ENCODE data around the gene ADTRP. TPM values are rescaled to one million over a fixed set of nuclear protein-coding genes. Genes with fewer than 3 reads are reported as not detected.

Gene ADTRP
- total RNA-seq, 1 experiment from 2014 or later: 0.50 TPM

- no peak for TF ChIP-seq ZNF512 (CRISPR knock-in tag; IDR thresholded peaks at IDR 0.05; ENCODE audit: borderline replicate concordance)
Observed at GRCh38 chr6:11811644-11812264, 33.2 kb upstream of the ADTRP start (continued).

- H3K36me3 Mint-ChIP-seq: no peaks in the 10 kb centered on the region
- H3K9me3 Mint-ChIP-seq: peaks cover 5% of the 10 kb centered on the region
- DNase-seq (ENCODE audit: low spot score) (no peak), ATAC-seq (no peak)
- H3K4me1 Mint-ChIP-seq: peaks cover 14% of the 10 kb centered on the region
- ChIA-PET CTCF (no interaction called here), POLR2A (interaction anchor here (0.6 kb wide), 1 partner anchor 1279 kb away, joined by 8 read pairs; no protein-coding TSS in a partner anchor)
- H3K4me3 Mint-ChIP-seq: no peak overlapping the region
- no peaks in the 10 kb centered on the region; the same call in 1 of the 2 replicates for H3K27me3 Mint-ChIP-seq (ENCODE audit: low read depth)
- no peak overlapping the region for H3K27ac Mint-ChIP-seq
- no peak for TF ChIP-seq GABPB1 (CRISPR knock-in tag; IDR thresholded peaks at IDR 0.05)
- no peak for TF ChIP-seq KAT7 (CRISPR knock-in tag; IDR thresholded peaks at IDR 0.05; ENCODE audit: borderline replicate concordance)
- no peak for TF ChIP-seq TEAD1 (CRISPR knock-in tag; IDR thresholded peaks at IDR 0.05)
- no peak for TF ChIP-seq ZNF219 (CRISPR knock-in tag; IDR thresholded peaks at IDR 0.05; ENCODE audit: borderline replicate concordance)
- TF ChIP-seq ZNF532 (CRISPR knock-in tag; IDR thresholded peaks at IDR 0.05; ENCODE audit: borderline replicate concordance): no peak
- TF ChIP-seq MAX (CRISPR knock-in tag; IDR thresholded peaks at IDR 0.05): 0 out of 2 replicates have a peak, but pooled peaks have one; percentile 0
- TF ChIP-seq NR1H2 (CRISPR knock-in tag; IDR thresholded peaks at IDR 0.05): no peak
- no peak for TF ChIP-seq E2F5 (CRISPR knock-in tag; IDR thresholded peaks at IDR 0.05)
Observed at GRCh38 chr6:11810854-11811643, 32.4 kb upstream of the ADTRP start.

- ATAC-seq (no peak), DNase-seq (ENCODE audit: low spot score) (no peak)
- CTCF ChIA-PET: no interaction called here
- TF ChIP-seq RELA (CRISPR knock-in tag; IDR thresholded peaks at IDR 0.05; ENCODE audit: borderline replicate concordance) (no peak), ATF1 (CRISPR knock-in tag; IDR thresholded peaks at IDR 0.05) (no peak), SMAD4 (CRISPR knock-in tag; IDR thresholded peaks at IDR 0.05) (no peak), ZNF671 (CRISPR knock-in tag; IDR thresholded peaks at IDR 0.05) (no peak), ATF6 (CRISPR knock-in tag; IDR thresholded peaks at IDR 0.05) (no peak), ZNF425 (CRISPR knock-in tag; conservative IDR thresholded peaks at IDR 0.05) (no peak), ZNF232 (CRISPR knock-in tag; IDR thresholded peaks at IDR 0.05) (no peak), GABPB1 (CRISPR knock-in tag; IDR thresholded peaks at IDR 0.05) (no peak), ZNF121 (CRISPR knock-in tag; IDR thresholded peaks at IDR 0.05) (no peak), ZSCAN18 (CRISPR knock-in tag; IDR thresholded peaks at IDR 0.05) (no peak)
Observed at GRCh38 chr6:11810039-11810541, 31.5 kb upstream of the ADTRP start.

More at GRCh38 chr6:11810039-11810541, 31.5 kb upstream of the ADTRP start:
- no peak overlapping the region for H3K4me3 Mint-ChIP-seq
- H3K27ac Mint-ChIP-seq: no peak overlapping the region
- no peaks in the 10 kb centered on the region for H3K36me3 Mint-ChIP-seq
- H3K27me3 Mint-ChIP-seq (ENCODE audit: low read depth): no peaks in the 10 kb centered on the region; the same call in 1 of the 2 replicates
- H3K4me1 Mint-ChIP-seq: peaks cover 20% of the 10 kb centered on the region
- H3K9me3 Mint-ChIP-seq: peaks cover 5% of the 10 kb centered on the region
- POLR2A ChIA-PET: interaction anchor here (0.5 kb wide), 1 partner anchor 17 kb away, joined by 4 read pairs; no protein-coding TSS in a partner anchor
